B cell (primary cell): ENCODE measurements around the gene ARHGEF10L. TPM values are rescaled to one million over a fixed set of nuclear protein-coding genes. Genes with fewer than 3 reads are reported as not detected.

Experiments used
- ATAC-seq: fragments of 200-7000 bp; cut with Tn5 transposase; one replicate; pipeline ENCODE4 v1.10.0; 2021; ENCODE audit warnings: low read depth, mild to moderate bottlenecking, moderate number of reproducible peaks, moderate library complexity
- CTCF ChIA-PET: fragments of 350-600 bp; sonication (Branson Sonifier 250); formaldehyde crosslinking; loops from one replicate; lab custom pipeline; 2021; ENCODE audit warnings: antibody characterized with exemption, inconsistent platforms; lab: Charles Lee
- POLR2A ChIA-PET: fragments of 350-600 bp; sonication (Branson Sonifier 250); formaldehyde crosslinking; loops from one replicate; lab custom pipeline; 2021; ENCODE audit warnings: antibody characterized with exemption; lab: Charles Lee
- DNase-seq: peaks from one replicate; pipeline ENCODE4 v3.0.0; 2013
- H2AFZ ChIP-seq: 2 replicates; pipeline ENCODE4 v1.6.1; 2012; ENCODE audit warnings: mild to moderate bottlenecking, low read depth, low read length; ENCODE audit not compliant: insufficient read depth, poor library complexity, severe bottlenecking
- H3K27ac ChIP-seq, 2 donors: 1 replicate in 1 of 2; 2 replicates in 1 of 2; pipeline ENCODE4 v1.5.1; 2012 to 2013; ENCODE audit warnings: low read length in 2 of 2, mild to moderate bottlenecking in 2 of 2, moderate library complexity in 1 of 2
- H3K27me3 ChIP-seq, 4 experiments: fragments of 200-600 bp in 1 of 4; sonication (generic) in 1 of 4; replicated peaks in 1 of 4; 1 replicate in 2 of 4; 2 replicates in 2 of 4; pipeline versions ENCODE4 v1.6.1 to v1.7.0; 2013 to 2016; ENCODE audit warnings: low read length in 3 of 4, mild to moderate bottlenecking in 2 of 4, mixed read lengths in 1 of 4, moderate library complexity in 1 of 4; ENCODE audit not compliant: insufficient read depth in 4 of 4, control insufficient read depth in 3 of 4; ENCODE audit errors: control extremely low read depth in 1 of 4
- H3K36me3 ChIP-seq, 2 experiments: replicated peaks in 1 of 2; 1 replicate in 1 of 2; 2 replicates in 1 of 2; pipeline versions ENCODE4 v1.6.1 to v1.7.1; 2013; ENCODE audit warnings: low read length in 1 of 2; ENCODE audit not compliant: insufficient read depth in 2 of 2, control insufficient read depth in 1 of 2; ENCODE audit errors: control extremely low read depth in 1 of 2, extremely low read depth in 1 of 2
- H3K4me1 ChIP-seq, 2 donors: fragments of 200-600 bp in 1 of 2; sonication (generic) in 1 of 2; 1 replicate in 1 of 2; 2 replicates in 1 of 2; pipeline versions ENCODE4 v1.5.1 to v1.6.1; 2013 to 2017; ENCODE audit warnings: low read length in 2 of 2; ENCODE audit not compliant: control insufficient read depth in 2 of 2, insufficient read depth in 2 of 2
- H3K4me2 ChIP-seq: replicated peaks from 2 replicates; pipeline ENCODE3; 2012; ENCODE audit warnings: mild to moderate bottlenecking, low read depth, low read length; ENCODE audit not compliant: poor library complexity, severe bottlenecking
- H3K4me3 ChIP-seq, 5 experiments: fragments of 200-600 bp in 1 of 5; sonication (generic) in 1 of 5; 1 replicate in 3 of 5; 2 replicates in 2 of 5; pipeline versions ENCODE4 v1.5.1 to v1.7.0; 2011 to 2016; ENCODE audit warnings: low read length in 4 of 5, mild to moderate bottlenecking in 4 of 5, low read depth in 2 of 5, control low read depth in 1 of 5, moderate library complexity in 1 of 5; ENCODE audit not compliant: insufficient read depth in 1 of 5; ENCODE audit errors: control extremely low read depth in 1 of 5, extremely low read depth in 1 of 5
- H3K79me2 ChIP-seq: fragments of 200-600 bp; sonication (generic); one replicate; pipeline ENCODE4 v1.6.0; 2016; ENCODE audit warnings: low read length; ENCODE audit not compliant: control insufficient read depth, insufficient read depth
- H3K9ac ChIP-seq: fragments of 200-600 bp; sonication (generic); 2 replicates; pipeline ENCODE4 v1.6.1; 2017; ENCODE audit warnings: mild to moderate bottlenecking, low read length, moderate library complexity
- H3K9me3 ChIP-seq, 3 donors: one replicate each; pipeline versions ENCODE4 v1.6.1 to v1.7.1; 2013; ENCODE audit warnings: low read length in 2 of 3; ENCODE audit not compliant: control insufficient read depth in 2 of 3, insufficient read depth in 1 of 3; ENCODE audit errors: control extremely low read depth in 1 of 3
- H4K20me1 ChIP-seq: 2 replicates; pipeline ENCODE4 v1.6.0; 2012; ENCODE audit warnings: mild to moderate bottlenecking, low read length; ENCODE audit not compliant: insufficient read depth, control insufficient read depth, poor library complexity, severe bottlenecking
- H3K27ac Mint-ChIP-seq: one replicate; pipeline ENCODE4 v1.8.0; 2021; ENCODE audit warnings: mixed read lengths
- H3K27me3 Mint-ChIP-seq: one replicate; pipeline ENCODE4 v1.8.0; 2021; ENCODE audit warnings: mixed read lengths
- H3K4me1 Mint-ChIP-seq: one replicate; pipeline ENCODE4 v1.8.0; 2021; ENCODE audit warnings: mixed read lengths
- H3K4me3 Mint-ChIP-seq: one replicate; pipeline ENCODE4 v1.8.0; 2021; ENCODE audit warnings: mixed read lengths
- H3K9me3 Mint-ChIP-seq: one replicate; pipeline ENCODE4 v1.8.0; 2022; ENCODE audit warnings: mixed read lengths; ENCODE audit not compliant: insufficient read depth
- CTCF ChIP-seq: fragments of 200-600 bp; IDR thresholded peaks from one replicate; pipeline ENCODE4 v1.8.0; 2022; ENCODE audit warnings: antibody characterized with exemption, mild to moderate bottlenecking
- EZH2 ChIP-seq: IDR thresholded peaks from 2 replicates; pipeline ENCODE4 v1.6.1; 2012; ENCODE audit warnings: borderline replicate concordance, low read depth, mild to moderate bottlenecking, moderate library complexity, low read length; ENCODE audit not compliant: insufficient read depth, poor library complexity, severe bottlenecking
- WGBS: methylation state at CpG from one replicate; pipeline ENCODE4 v1.1.5; 2013; ENCODE audit warnings: missing lambda C conversion rate; ENCODE audit not compliant: insufficient coverage; 5-methylcytosine and 5-hydroxymethylcytosine counted together
- intact Hi-C: fragments of 100-400 bp; cut with micrococcal nuclease; formaldehyde crosslinking; loops from one replicate; pipeline ENCODE4 v1.10.0; 2022
- polyA plus RNA-seq: library from polyadenylated mRNA; depleted of rRNA; stranded (reverse); fragments of >200 nt; gene quantifications from 2 replicates; pipeline ENCODE4 v1.2.3, GENCODE V29; 2012
- total RNA-seq, 2 donors: library from RNA; stranded (reverse); fragments of 120-200 nt in 1 of 2; gene quantifications; 1 replicate in 1 of 2; 2 replicates in 1 of 2; pipeline versions ENCODE4 v1.2.3 to v1.2.4, GENCODE V29; 2013 to 2022

ARHGEF10L gene
- total and polyA plus RNA-seq, 2 donors (not counting 1 experiment from before 2014, with no cell fraction given) = 2.0 to 4.9 TPM

GRCh38 chr1:17679856-17680255, 140.4 kb downstream of the ARHGEF10L start:
- Mint-ChIP-seq H3K27ac (no peak overlapping the region), H3K27me3 (no peaks in the 10 kb centered on the region), H3K4me1 (no peaks in the 10 kb centered on the region), H3K9me3 (no peaks in the 10 kb centered on the region), H3K4me3 (no peak overlapping the region)
- Histone ChIP-seq H3K4me2 (no peak overlapping the region), H3K27ac (no peak overlapping the region), H3K36me3 (no peaks in the 10 kb centered on the region), H2AFZ (no peak overlapping the region), H3K27me3 (no peaks in the 10 kb centered on the region), H3K9ac (no peak overlapping the region), H4K20me1 (no peaks in the 10 kb centered on the region), H3K4me1 (no peaks in the 10 kb centered on the region), H3K9me3 (peaks cover 0 to 7% (median 0%) of the 10 kb centered on the region in 3 donors), H3K4me3 (no peak overlapping the region), H3K79me2 (no peaks in the 10 kb centered on the region)
- POLR2A ChIA-PET = no interaction called here
- 89% methylated on average over 16 of the region's 16 CpGs for WGBS
- no peak for TF ChIP-seq CTCF
- TF ChIP-seq EZH2 = no peak
- intact Hi-C loops = no loop called here
- CTCF ChIA-PET = interaction anchor here (0.7 to 1.9 kb wide), 2 partner anchors 18 to 228 kb away, joined by 3 to 5 read pairs; no protein-coding TSS in a partner anchor
- DNase-seq = no peak
- no peak for ATAC-seq

GRCh38 chr1:17680308-17680707, 140.8 kb downstream of the ARHGEF10L start:
- POLR2A ChIA-PET = no interaction called here
- no peak for TF ChIP-seq CTCF
- no peak for TF ChIP-seq EZH2
- intact Hi-C loops = no loop called here
- Histone ChIP-seq H3K9me3 (peaks cover 0 to 7% (median 0%) of the 10 kb centered on the region in 3 donors), H3K4me1 (no peaks in the 10 kb centered on the region), H3K27ac (no peak overlapping the region), H3K4me2 (no peak overlapping the region), H3K4me3 (no peak overlapping the region), H3K9ac (no peak overlapping the region), H4K20me1 (no peaks in the 10 kb centered on the region), H3K27me3 (no peaks in the 10 kb centered on the region), H3K79me2 (no peaks in the 10 kb centered on the region), H3K36me3 (no peaks in the 10 kb centered on the region), H2AFZ (no peak overlapping the region)
- DNase-seq (no peak), ATAC-seq (no peak)
- Mint-ChIP-seq H3K9me3 (no peaks in the 10 kb centered on the region), H3K4me3 (no peak overlapping the region), H3K4me1 (no peaks in the 10 kb centered on the region), H3K27ac (no peak overlapping the region), H3K27me3 (peaks cover 2% of the 10 kb centered on the region)
- WGBS = 82% methylated on average over 7 of the region's 10 CpGs
- CTCF ChIA-PET = interaction anchor here (0.7 to 1.9 kb wide), 2 partner anchors 19 to 228 kb away, joined by 3 to 5 read pairs; no protein-coding TSS in a partner anchor
